ENCODE data around the gene CTNNA3. TPM values are rescaled to one million over a fixed set of nuclear protein-coding genes. Genes with fewer than 3 reads are reported as not detected.

Gene CTNNA3
- total RNA-seq, 2 donors from 2014 or later, result under 0.01 to 0.33 TPM

DNA sequence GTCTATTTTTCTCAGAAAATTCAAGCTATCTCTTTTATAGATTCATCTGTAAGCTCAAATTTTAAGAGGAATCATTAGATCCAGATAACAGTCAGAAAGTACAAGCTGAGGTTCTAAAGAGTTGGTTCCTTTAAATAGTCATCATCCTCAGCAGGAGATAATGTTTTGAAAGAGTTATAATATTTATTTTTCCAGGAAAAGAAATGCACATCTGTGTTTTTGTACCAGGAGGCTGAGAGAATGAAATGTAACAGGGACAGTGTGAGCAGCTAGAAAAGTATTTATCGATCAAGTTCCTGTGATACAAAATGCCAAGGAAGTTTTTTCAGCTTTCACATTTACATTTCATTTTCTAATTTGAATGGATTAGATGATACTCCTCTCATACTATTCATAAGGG lies 890.4 kb downstream of the CTNNA3 start:
- WGBS, 2 donors, result 46 to 48% methylated on average over 1 of the region's 1 CpG
- ATAC-seq (no peak), DNase-seq (no peak)
- no peaks in the 10 kb centered on the region for H3K36me3 ChIP-seq (replicated peaks in 1 of 2; ENCODE audit: insufficient read depth in 1 of 2, low read depth in 2 of 2)
- no peaks in the 10 kb centered on the region for H3K4me1 ChIP-seq
- intact Hi-C loops (cut with DNase I), result no loop called here
- H3K27ac ChIP-seq, result no peak overlapping the region
- no peak overlapping the region for H3K4me3 ChIP-seq
- no peaks in the 10 kb centered on the region for H3K9me3 ChIP-seq
- TF ChIP-seq, protein P1, sequence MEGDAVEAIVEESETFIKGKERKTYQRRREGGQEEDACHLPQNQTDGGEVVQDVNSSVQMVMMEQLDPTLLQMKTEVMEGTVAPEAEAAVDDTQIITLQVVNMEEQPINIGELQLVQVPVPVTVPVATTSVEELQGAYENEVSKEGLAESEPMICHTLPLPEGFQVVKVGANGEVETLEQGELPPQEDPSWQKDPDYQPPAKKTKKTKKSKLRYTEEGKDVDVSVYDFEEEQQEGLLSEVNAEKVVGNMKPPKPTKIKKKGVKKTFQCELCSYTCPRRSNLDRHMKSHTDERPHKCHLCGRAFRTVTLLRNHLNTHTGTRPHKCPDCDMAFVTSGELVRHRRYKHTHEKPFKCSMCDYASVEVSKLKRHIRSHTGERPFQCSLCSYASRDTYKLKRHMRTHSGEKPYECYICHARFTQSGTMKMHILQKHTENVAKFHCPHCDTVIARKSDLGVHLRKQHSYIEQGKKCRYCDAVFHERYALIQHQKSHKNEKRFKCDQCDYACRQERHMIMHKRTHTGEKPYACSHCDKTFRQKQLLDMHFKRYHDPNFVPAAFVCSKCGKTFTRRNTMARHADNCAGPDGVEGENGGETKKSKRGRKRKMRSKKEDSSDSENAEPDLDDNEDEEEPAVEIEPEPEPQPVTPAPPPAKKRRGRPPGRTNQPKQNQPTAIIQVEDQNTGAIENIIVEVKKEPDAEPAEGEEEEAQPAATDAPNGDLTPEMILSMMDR (IDR thresholded peaks at IDR 0.05), result no peak
- no peak for TF ChIP-seq POLR2A (IDR thresholded peaks at IDR 0.05)
- H3K27me3 ChIP-seq, result no peaks in the 10 kb centered on the region

GRCh38 chr10:66804962-66805361 lies 891.0 kb downstream of the CTNNA3 start:
- ATAC-seq, result no peak
- 15% methylated on average over 3 of the region's 3 CpGs for WGBS, 2 donors
- intact Hi-C loops (cut with DNase I), result no loop called here

GRCh38 chr10:66803174-66803573 lies 892.8 kb downstream of the CTNNA3 start:
- Histone ChIP-seq H3K4me1 (no peaks in the 10 kb centered on the region), H3K27ac (no peak overlapping the region), H3K36me3 (replicated peaks in 1 of 2; ENCODE audit: insufficient read depth in 1 of 2, low read depth in 2 of 2) (no peaks in the 10 kb centered on the region), H3K27me3 (no peaks in the 10 kb centered on the region), H3K9me3 (no peaks in the 10 kb centered on the region), H3K4me3 (no peak overlapping the region)
- TF ChIP-seq POLR2A (IDR thresholded peaks at IDR 0.05), result no peak
- TF ChIP-seq, protein P1 (IDR thresholded peaks at IDR 0.05), result no peak
- intact Hi-C loops (cut with DNase I), result no loop called here
- ATAC-seq (no peak), DNase-seq (no peak)
- WGBS, 2 donors, result 64 to 68% methylated on average over 3 of the region's 3 CpGs

More at GRCh38 chr10:66804962-66805361, 891.0 kb downstream of the CTNNA3 start:
- Histone ChIP-seq H3K27ac (no peak overlapping the region), H3K9me3 (no peaks in the 10 kb centered on the region), H3K4me3 (no peak overlapping the region), H3K36me3 (replicated peaks in 1 of 2; ENCODE audit: insufficient read depth in 1 of 2, low read depth in 2 of 2) (no peaks in the 10 kb centered on the region), H3K4me1 (no peaks in the 10 kb centered on the region), H3K27me3 (no peaks in the 10 kb centered on the region)
- no peak for DNase-seq
- no peak for TF ChIP-seq POLR2A (IDR thresholded peaks at IDR 0.05)
- TF ChIP-seq, protein P1 (IDR thresholded peaks at IDR 0.05), result no peak

DNA sequence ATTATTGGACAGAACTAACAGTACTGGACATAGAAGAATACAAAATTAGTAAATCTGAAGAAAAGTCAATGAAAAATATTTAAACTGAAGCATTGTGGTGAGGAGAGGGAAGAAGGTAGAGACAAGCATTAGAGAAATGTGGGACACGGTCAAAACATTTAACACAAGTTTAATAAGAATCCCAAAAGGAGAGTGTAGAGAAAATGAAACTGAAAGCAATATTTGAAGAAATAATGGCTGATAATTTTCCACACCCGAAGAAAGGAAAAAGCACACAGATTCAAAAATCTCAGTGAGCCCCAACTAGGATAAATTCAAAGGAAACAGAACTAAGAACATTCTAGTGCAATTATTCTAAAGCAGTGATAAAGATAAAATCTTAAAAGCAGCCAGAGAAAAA lies 896.5 kb downstream of the CTNNA3 start:
- H3K36me3 ChIP-seq (replicated peaks in 1 of 2; ENCODE audit: insufficient read depth in 1 of 2, low read depth in 2 of 2), result no peaks in the 10 kb centered on the region
- DNase-seq, result no peak
- intact Hi-C loops (cut with DNase I), result no loop called here
- ATAC-seq, result no peak
- no peaks in the 10 kb centered on the region for H3K4me1 ChIP-seq
- H3K4me3 ChIP-seq, result no peak overlapping the region
- no peaks in the 10 kb centered on the region for H3K27me3 ChIP-seq
- TF ChIP-seq POLR2A (IDR thresholded peaks at IDR 0.05), result no peak
- TF ChIP-seq, protein P1 (IDR thresholded peaks at IDR 0.05), result no peak
- WGBS, 2 donors, result 66 to 75% methylated on average over 2 of the region's 2 CpGs
- no peaks in the 10 kb centered on the region for H3K9me3 ChIP-seq
- H3K27ac ChIP-seq, result no peak overlapping the region

GRCh38 chr10:66795866-66796265 lies 900.1 kb downstream of the CTNNA3 start:
- H3K9me3 ChIP-seq, result no peaks in the 10 kb centered on the region
- DNase-seq, result no peak
- no peak for ATAC-seq
- no peak for TF ChIP-seq POLR2A (IDR thresholded peaks at IDR 0.05)
- TF ChIP-seq, protein P1 (IDR thresholded peaks at IDR 0.05), result no peak
- H3K27ac ChIP-seq, result no peak overlapping the region
- H3K36me3 ChIP-seq (replicated peaks in 1 of 2; ENCODE audit: insufficient read depth in 1 of 2, low read depth in 2 of 2), result no peaks in the 10 kb centered on the region
- intact Hi-C loops (cut with DNase I), result no loop called here
- no peaks in the 10 kb centered on the region for H3K4me1 ChIP-seq
- H3K27me3 ChIP-seq, result no peaks in the 10 kb centered on the region
- 66 to 88% methylated on average over 2 of the region's 2 CpGs for WGBS, 2 donors
- H3K4me3 ChIP-seq, result no peak overlapping the region
